ENCODE measurements around the gene ZNF469. TPM values are rescaled to one million over a fixed set of nuclear protein-coding genes. Genes with fewer than 3 reads are reported as not detected.

Gene ZNF469
- polyA plus RNA-seq, 1 experiment = 1.2 TPM

- no peak for DNase-seq (ENCODE audit: low read depth)
- CTCF ChIA-PET = no interaction called here
- H3K36me3 ChIP-seq (ENCODE audit: control insufficient read depth, insufficient read depth, low read length) = no peaks in the 10 kb centered on the region
- H3K27me3 ChIP-seq (ENCODE audit: control insufficient read depth, insufficient read depth, low read length) = no peaks in the 10 kb centered on the region
- H3K4me3 ChIP-seq (ENCODE audit: low read depth, low read length) = no peak overlapping the region
- POLR2A ChIA-PET = no interaction called here
- TF ChIP-seq CTCF (IDR thresholded peaks at IDR 0.05; ENCODE audit: insufficient read depth, low read depth, low read length) = no peak
Observed at GRCh38 chr16:88340755-88341150, 42.0 kb upstream of the ZNF469 start.

- ChIA-PET CTCF (no interaction called here), POLR2A (no interaction called here)
- Histone ChIP-seq H3K4me3 (ENCODE audit: low read depth, low read length) (no peak overlapping the region), H3K36me3 (ENCODE audit: control insufficient read depth, insufficient read depth, low read length) (no peaks in the 10 kb centered on the region), H3K27me3 (ENCODE audit: control insufficient read depth, insufficient read depth, low read length) (no peaks in the 10 kb centered on the region)
- TF ChIP-seq CTCF (IDR thresholded peaks at IDR 0.05; ENCODE audit: insufficient read depth, low read depth, low read length) = no peak
- no peak for DNase-seq (ENCODE audit: low read depth)
Observed at GRCh38 chr16:88341551-88342290, 41.0 kb upstream of the ZNF469 start.

- no peak for DNase-seq (ENCODE audit: low read depth)
- no peak overlapping the region for H3K4me3 ChIP-seq (ENCODE audit: low read depth, low read length)
- ChIA-PET POLR2A (no interaction called here), CTCF (no interaction called here)
- H3K36me3 ChIP-seq (ENCODE audit: control insufficient read depth, insufficient read depth, low read length) = no peaks in the 10 kb centered on the region
- no peaks in the 10 kb centered on the region for H3K27me3 ChIP-seq (ENCODE audit: control insufficient read depth, insufficient read depth, low read length)
- no peak for TF ChIP-seq CTCF (IDR thresholded peaks at IDR 0.05; ENCODE audit: insufficient read depth, low read depth, low read length)
Observed at GRCh38 chr16:88342491-88342890, 40.3 kb upstream of the ZNF469 start.

GRCh38 chr16:88343271-88343791 is 39.4 kb upstream of the ZNF469 start:
- no peak for DNase-seq (ENCODE audit: low read depth)
- Histone ChIP-seq H3K36me3 (ENCODE audit: control insufficient read depth, insufficient read depth, low read length) (no peaks in the 10 kb centered on the region), H3K4me3 (ENCODE audit: low read depth, low read length) (no peak overlapping the region), H3K27me3 (ENCODE audit: control insufficient read depth, insufficient read depth, low read length) (no peaks in the 10 kb centered on the region)
- no peak for TF ChIP-seq CTCF (IDR thresholded peaks at IDR 0.05; ENCODE audit: insufficient read depth, low read depth, low read length)
- ChIA-PET CTCF (no interaction called here), POLR2A (no interaction called here)

- Histone ChIP-seq H3K27me3 (ENCODE audit: control insufficient read depth, insufficient read depth, low read length) (no peaks in the 10 kb centered on the region), H3K4me3 (ENCODE audit: low read depth, low read length) (no peak overlapping the region), H3K36me3 (ENCODE audit: control insufficient read depth, insufficient read depth, low read length) (no peaks in the 10 kb centered on the region)
- DNase-seq (ENCODE audit: low read depth) = no peak
- TF ChIP-seq CTCF (IDR thresholded peaks at IDR 0.05; ENCODE audit: insufficient read depth, low read depth, low read length) = no peak
- POLR2A ChIA-PET = no interaction called here
- CTCF ChIA-PET = interaction anchor here (0.7 kb wide), 1 partner anchor 324 kb away, joined by 3 read pairs; no protein-coding TSS in a partner anchor
Observed at GRCh38 chr16:88344411-88345030, 38.2 kb upstream of the ZNF469 start.
